Stimulated activated CD4-positive, alpha-beta T cell treated with anti-CD3 and anti-CD28 coated beads, Interleukin-1b, Interleukin-23, amount 100 ng/mL, for 48 hours (primary cell): ENCODE measurements around the gene B4GALT3.

Experiments used
- DNase-seq: peaks from one replicate; pipeline ENCODE4 v3.0.0-alpha.2; 2020

Gene B4GALT3

DNA sequence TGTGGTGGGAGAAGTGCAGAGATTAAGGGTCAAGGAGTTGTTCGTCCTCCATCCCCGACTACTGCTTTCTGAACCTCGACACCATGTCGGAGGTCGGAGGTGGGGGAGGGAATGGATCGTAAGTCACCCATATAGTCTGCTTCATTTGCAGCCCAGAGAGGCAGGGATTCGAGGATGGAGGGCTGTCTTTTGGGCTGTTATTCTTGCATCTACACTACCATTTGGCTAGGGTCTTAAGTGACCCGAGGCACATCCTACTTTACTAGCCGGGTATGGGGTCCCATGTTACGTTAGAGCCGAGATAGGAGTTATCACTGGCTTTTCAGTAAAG lies 17.4 kb downstream of the B4GALT3 start:
- DNase-seq, result no peak

DNA sequence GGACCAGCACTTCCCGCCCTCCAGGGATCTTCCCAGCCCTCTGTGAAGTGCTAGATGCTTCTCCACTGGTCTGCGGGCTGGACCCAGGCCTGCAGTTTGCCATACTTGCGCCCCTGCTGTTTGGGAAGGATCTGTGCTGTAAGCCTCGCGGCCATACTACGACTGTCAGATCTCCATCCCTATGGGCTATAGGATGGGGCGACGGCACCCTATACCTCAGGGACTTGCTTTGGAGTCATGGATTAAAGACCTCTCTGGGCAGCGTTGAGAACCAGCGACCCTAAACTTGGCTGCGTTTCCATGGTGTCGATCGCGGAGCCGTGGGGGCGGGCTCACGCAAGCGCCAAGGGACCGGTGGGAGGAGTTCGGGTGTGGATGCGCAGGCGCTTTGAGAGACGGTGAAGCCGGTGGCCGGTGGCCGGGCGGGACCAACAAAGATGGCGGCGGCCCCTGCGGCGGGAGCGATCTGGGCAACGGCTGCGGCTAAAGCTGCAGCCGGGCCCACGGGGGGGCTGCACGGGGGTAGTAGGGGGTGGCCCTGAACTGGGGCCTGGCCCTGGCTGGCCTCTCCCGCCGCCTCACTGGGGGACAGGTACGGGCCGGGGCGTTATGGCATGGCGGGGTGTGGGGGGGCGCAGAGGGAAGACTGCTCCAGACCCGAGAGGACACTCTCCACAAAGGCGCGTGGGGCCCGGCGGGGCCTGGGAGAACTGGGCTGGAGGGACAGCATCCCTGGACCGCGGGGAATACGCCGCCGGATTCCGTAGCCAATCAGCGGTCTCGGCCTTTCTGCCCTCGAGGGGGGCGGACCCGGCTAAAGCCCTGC lies 18.0 kb downstream of the B4GALT3 start, which contains the start of gene USP21:
USP21 (plus strand) TSS at position 414 of the 826 bp plus-strand sequence. CDS start 1,141 bp downstream, outside the sequence.
- peak; percentile 91 for DNase-seq

DNA sequence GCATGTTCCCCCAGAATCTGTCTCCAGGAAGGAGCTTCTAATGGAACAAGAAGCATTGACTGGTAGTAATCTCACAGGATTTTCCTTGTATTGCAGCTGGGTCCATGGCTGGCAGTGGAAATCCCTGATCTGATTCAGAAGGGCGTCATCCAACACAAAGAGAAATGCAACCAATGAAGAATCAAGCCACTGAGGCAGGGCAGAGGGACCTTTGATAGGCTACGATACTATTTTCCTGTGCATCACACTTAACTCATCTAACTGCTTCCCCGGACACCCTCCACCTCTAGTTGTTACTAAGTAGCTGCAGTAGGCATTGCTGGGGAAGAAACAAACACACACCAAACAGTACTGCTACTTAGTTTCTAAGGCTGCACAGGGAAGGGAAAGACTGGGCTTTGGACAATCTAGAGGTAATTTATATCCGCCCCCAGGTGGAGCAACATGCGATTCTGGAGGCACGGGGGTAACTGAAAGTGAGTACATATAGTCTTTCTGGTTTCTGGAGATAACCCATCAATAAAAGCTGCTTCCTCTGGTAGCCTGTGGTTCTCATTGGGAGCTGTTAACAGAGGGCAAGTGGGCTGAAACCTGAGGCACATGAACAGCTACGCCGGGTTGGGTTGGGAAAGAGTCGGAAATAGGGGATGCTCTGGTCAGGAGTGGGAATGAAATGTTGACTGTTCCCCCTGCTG lies 18.8 kb downstream of the B4GALT3 start:
- no peak for DNase-seq

DNA sequence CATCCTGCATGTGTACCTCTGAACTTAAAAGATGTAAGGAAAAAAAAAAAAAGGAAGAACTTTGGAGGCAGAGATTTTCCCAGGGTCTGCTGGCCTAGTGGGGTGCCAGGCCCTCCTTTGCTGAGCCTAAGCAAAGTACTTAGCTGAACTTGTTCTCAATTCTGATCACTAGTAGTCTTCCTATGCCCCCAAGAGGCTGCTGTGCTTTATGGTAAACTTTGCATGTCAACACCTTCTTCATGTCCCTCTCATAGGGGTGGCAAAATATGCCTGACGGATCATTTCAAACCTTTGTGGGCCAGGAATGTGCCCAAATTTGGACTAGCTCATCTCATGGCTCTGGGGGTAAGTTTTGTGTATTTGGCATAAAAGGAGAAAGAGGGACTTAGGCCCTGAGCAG lies 19.4 kb downstream of the B4GALT3 start:
- DNase-seq, result no peak

DNA sequence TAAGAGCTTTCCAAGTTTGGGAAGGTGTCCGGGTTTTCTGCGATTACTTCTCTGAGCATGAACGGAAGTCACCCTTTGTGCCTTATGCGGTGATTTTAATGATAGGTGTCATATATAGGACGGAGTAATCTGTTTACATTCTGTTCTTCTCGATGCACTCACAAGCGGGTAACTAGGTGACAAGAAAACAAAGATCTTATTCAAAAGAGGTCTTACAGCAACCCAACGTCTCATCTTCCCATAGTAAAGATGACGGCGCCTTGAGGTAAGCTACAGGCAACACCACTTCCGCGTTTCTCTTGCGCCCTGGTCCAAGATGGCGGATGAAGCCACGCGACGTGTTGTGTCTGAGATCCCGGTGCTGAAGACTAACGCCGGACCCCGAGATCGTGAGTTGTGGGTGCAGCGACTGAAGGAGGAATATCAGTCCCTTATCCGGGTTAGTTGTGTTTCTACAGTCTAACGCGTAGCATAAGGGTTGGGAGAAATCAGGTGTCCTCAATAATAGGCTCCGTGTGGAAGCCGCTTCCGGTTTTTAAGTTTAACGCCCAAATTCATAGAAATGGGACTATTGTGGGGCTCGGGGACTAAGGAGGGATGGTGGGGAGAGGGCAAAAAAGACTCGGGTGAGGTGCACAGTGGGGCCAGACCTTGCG lies 23.5 kb downstream of the B4GALT3 start, which contains the start of gene UFC1:
UFC1 (plus strand) TSS at position 297 of the 656 bp plus-strand sequence; CDS start at position 317, 20 bp downstream.
- DNase-seq, result peak; percentile 85

- DNase-seq, result no peak
Observed at GRCh38 chr1:161153176-161153575, 24.1 kb downstream of the B4GALT3 start.

DNA sequence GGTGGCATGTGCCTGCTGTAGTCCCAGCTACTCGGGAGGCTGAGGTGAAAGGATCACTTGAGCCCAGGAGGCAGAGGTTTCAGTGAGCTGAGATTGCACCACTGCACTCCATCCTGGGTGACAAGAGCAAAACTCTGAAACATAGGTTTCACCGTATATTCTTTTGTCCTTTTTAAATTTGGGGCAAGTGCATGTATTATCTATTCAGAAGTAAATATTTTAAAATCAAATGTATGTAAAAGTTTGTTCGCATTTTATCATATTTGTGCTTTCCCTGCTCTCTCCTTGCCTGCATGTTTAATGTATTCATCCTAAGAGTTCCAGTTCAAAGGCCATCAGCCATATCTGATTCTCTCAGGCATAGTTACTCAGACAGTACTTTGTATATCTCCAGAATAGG lies 31.5 kb downstream of the B4GALT3 start:
- no peak for DNase-seq

DNA sequence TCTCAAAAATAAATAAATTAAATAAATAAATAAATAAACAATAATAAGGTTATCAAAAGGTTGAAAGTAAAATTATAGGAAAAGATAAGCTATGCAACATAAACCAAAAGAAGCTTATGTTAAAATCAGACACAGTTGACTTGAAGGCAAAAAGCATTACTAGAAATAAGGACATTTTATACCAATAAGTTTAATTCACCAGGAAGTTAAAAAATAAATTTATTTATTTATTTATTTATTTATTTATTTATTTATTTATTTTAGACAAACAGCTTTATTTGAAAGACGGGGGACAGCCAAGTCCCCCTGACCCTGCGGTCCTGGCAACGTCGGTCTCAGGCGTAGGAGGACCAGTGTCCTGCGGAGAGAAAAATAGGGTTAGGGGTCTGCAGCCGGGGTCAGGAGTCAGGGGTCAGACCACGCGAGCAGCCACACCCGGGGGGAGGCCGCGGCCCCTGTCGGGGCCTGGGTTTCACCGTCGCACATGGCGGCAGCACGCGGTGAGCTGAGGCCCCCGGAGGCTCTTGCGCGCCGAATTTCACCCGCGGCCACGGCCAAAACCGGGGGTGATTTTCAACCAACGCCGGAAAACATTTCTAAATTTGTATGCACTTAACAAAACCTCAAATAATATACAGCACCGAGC lies 36.4 kb downstream of the B4GALT3 start:
- DNase-seq, result no peak

- no peak for DNase-seq
Observed at GRCh38 chr1:161139766-161140165, 37.5 kb downstream of the B4GALT3 start.

DNA sequence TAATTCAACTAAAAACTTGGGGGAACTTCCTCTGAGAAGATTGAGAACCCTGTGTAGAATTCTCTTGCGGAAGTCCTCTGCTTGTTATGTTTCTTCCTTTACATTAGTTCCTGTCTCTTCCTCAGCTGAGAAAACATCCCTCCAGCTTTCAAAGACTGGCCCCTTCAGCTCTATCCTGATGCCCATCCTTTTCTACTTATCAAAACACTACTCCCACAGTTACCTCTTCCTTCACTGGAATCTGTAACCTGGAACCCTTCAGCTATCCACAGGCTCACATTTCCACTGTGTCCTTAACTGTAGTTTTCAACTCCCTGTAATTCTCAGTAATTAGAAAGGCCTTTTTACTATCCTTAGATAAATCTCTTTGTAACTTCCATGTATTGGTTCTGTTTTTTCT lies 38.9 kb downstream of the B4GALT3 start:
- no peak for DNase-seq

GRCh38 chr1:161137881-161138280 lies 39.4 kb downstream of the B4GALT3 start:
- no peak for DNase-seq

DNA sequence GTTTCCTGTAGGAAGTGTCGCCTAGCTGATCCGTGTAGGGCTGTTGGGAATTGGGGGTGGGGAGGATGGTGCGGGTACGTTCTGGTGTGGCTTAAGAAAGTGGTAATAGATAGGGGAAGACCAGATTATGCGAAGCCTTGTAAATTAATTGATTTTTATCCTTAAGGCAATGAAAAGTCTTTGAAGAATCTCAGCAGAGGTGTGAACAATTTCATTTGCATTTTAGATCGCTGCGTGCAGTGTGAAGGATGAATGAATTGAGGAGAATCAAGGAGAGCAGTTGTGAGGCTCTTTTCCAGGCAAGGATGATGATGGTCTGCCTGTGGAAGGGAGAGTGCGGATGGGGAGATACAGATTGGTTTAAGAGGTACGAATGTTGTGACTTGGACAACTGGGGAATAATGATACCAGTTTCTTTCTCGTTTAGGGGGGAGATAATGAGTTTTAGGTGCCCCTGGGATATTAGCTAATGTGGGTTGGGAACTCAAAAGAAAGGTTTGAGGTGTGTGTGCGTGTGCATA lies 44.0 kb downstream of the B4GALT3 start:
- DNase-seq, result no peak

DNA sequence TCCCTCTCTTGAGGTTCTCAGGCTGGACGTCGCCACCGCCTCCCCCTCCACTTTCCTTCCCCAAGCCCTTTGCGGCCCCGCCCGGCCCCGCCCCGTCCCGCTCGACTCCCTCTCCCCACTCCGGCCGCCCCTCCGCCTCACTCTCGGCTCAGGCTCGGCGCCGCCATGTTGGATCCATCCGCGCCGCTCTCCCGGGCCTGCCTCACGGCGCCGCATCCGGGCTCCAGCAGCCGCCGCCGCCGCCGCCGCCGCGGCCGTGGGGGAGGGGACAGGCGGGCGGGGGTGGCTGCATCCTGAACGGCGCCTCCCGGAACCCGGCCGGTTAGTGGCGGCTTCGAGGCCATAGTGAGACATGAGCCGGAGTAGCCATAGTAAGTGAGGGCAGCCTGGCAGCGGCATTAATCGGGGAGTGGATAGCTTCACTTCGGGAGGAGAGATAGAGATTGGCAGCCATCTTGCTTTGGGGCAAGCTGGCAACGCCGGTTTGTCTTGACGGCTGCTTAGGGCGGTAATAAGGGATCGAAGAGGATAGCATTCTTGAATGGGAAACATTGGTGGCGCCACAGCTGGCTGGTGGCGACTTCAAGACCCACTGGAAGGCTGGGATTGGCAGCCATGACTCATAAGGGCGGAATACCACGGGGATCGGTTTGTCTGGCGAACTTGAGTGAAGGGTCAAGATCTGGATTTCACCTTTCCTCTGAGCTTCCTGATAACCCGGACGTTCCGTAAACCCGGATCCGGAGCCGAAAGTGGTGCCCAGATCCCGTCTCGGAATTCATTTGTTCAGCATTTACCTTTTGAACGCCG lies 44.7 kb downstream of the B4GALT3 start, which contains the start of gene DEDD:
DEDD (minus strand) TSS at position 258 of the 810 bp plus-strand sequence. CDS start 8,205 bp downstream, outside the sequence.
- peak; percentile 95 for DNase-seq

GRCh38 chr1:161131523-161132409 lies 45.5 kb downstream of the B4GALT3 start:
- no peak for DNase-seq

- no peak for DNase-seq
Observed at GRCh38 chr1:161130266-161130665, 47.0 kb downstream of the B4GALT3 start.

- no peak for DNase-seq
Observed at GRCh38 chr1:161128591-161129420, 48.5 kb downstream of the B4GALT3 start.

GRCh38 chr1:161127649-161128048 lies 49.7 kb downstream of the B4GALT3 start:
- no peak for DNase-seq

DNA sequence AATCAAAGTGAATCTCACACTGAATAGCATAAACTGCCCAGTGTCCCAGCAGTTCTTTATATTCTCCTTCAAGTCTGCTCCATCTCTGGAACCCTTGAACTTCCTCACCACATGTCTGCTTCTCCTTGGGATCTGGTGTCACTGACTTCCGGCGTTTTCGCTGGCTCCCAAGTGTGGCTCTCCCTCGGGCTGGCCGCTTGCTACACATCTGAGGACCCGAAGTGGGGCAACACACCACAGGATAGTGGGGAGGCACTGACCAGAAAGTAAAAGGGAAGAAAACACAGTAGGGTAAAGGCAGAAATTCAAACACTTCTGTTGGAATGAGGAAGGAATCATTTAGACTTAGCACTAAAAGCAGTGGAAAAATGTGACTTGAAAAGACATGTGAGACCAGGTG lies 54.3 kb downstream of the B4GALT3 start:
- no peak for DNase-seq

DNA sequence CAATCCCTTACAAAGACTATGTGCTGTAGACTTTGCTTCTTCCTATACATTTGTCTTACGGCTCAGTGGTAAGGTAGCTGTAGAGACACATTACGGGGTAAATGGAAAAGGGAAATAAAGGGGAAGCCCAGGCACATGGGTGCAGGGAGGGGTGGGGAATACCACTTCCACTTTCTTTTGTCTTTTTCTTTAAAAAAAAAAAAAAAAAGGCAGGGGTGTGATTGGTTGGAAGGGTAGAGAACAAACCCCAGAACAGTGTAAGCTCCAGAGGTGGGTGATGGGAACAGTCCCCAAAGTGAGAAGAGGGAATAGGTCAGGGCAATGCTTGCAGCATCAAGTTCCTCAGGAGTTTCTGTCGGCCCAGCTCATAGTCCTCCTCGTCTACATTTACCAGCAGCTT lies 55.5 kb downstream of the B4GALT3 start:
- DNase-seq, result no peak
